CD4-positive, alpha-beta T cell (primary cell): ENCODE results near the gene SNAP23. TPM values are rescaled to one million over a fixed set of nuclear protein-coding genes. Genes with fewer than 3 reads are reported as not detected.

Experiments used
- ATAC-seq: fragments of 200-7000 bp; cut with Tn5 transposase; one replicate; pipeline ENCODE4 v1.10.0; 2022; ENCODE audit warnings: mild to moderate bottlenecking; ENCODE audit not compliant: poor library complexity
- CTCF ChIA-PET: fragments of 350-600 bp; sonication (Branson Sonifier 250); formaldehyde crosslinking; loops from one replicate; lab custom pipeline; 2021; ENCODE audit warnings: antibody characterized with exemption, inconsistent platforms; lab: Charles Lee
- POLR2A ChIA-PET: fragments of 350-600 bp; sonication (Branson Sonifier 250); formaldehyde crosslinking; loops from one replicate; lab custom pipeline; 2021; ENCODE audit warnings: antibody characterized with exemption, inconsistent platforms; lab: Charles Lee
- DNase-seq, 14 experiments: peaks; one replicate each; pipeline ENCODE4 v3.0.0-alpha.2; 2013 to 2020; ENCODE audit warnings: mixed read lengths in 2 of 14
- H3K27ac ChIP-seq, 2 donors: one replicate each; pipeline versions ENCODE4 v1.5.1 to v1.7.0; 2013; ENCODE audit warnings: low read length in 2 of 2, low read depth in 1 of 2, mild to moderate bottlenecking in 1 of 2
- H3K27me3 ChIP-seq, 2 experiments: 1 replicate in 1 of 2; 2 replicates in 1 of 2; pipeline versions ENCODE4 v1.6.1 to v1.7.0; 2013; ENCODE audit warnings: low read length in 2 of 2, control low read depth in 1 of 2, mild to moderate bottlenecking in 1 of 2, moderate library complexity in 1 of 2; ENCODE audit not compliant: insufficient read depth in 2 of 2, control insufficient read depth in 1 of 2
- H3K36me3 ChIP-seq: one replicate; pipeline ENCODE4 v1.6.1; 2013; ENCODE audit warnings: low read length, control low read depth; ENCODE audit not compliant: insufficient read depth
- H3K4me1 ChIP-seq: one replicate; pipeline ENCODE4 v1.6.1; 2013; ENCODE audit warnings: low read length, control low read depth; ENCODE audit not compliant: insufficient read depth
- H3K4me3 ChIP-seq: one replicate; pipeline ENCODE4 v1.5.1; 2013; ENCODE audit warnings: mild to moderate bottlenecking, low read length, moderate library complexity
- H3K9me3 ChIP-seq, 2 experiments: 1 replicate in 1 of 2; 2 replicates in 1 of 2; pipeline versions ENCODE4 v1.6.1 to v1.7.0; 2013; ENCODE audit warnings: low read length in 2 of 2, mild to moderate bottlenecking in 2 of 2, control low read depth in 1 of 2, moderate library complexity in 1 of 2; ENCODE audit not compliant: control insufficient read depth in 1 of 2, insufficient read depth in 1 of 2
- H3K27ac Mint-ChIP-seq: one replicate; pipeline ENCODE4 v1.8.0; 2020; ENCODE audit warnings: mixed read lengths
- H3K27me3 Mint-ChIP-seq: one replicate; pipeline ENCODE4 v1.8.0; 2021; ENCODE audit warnings: mixed read lengths
- H3K36me3 Mint-ChIP-seq: one replicate; pipeline ENCODE4 v1.8.0; 2021; ENCODE audit warnings: low read depth, mixed read lengths
- H3K4me1 Mint-ChIP-seq: one replicate; pipeline ENCODE4 v1.8.0; 2021; ENCODE audit warnings: low read depth, mixed read lengths
- H3K4me3 Mint-ChIP-seq: one replicate; pipeline ENCODE4 v1.8.0; 2020; ENCODE audit warnings: mild to moderate bottlenecking, mixed read lengths
- H3K9me3 Mint-ChIP-seq: one replicate; pipeline ENCODE4 v1.8.0; 2020; ENCODE audit warnings: mixed read lengths
- intact Hi-C, 2 experiments: fragments of 100-400 bp; cut with DNase I in 1 of 2; cut with micrococcal nuclease in 1 of 2; formaldehyde crosslinking; loops; one replicate each; pipeline versions ENCODE4 v1.15.1 to v1.9.0; 2023 to 2025; cut with DNase I, micrococcal nuclease
- total RNA-seq, 174 experiments: library from RNA in 2 of 174; stranded (reverse) in 2 of 174; gene quantifications; one replicate each; pipeline ENCODE4 v1.2.3 and lab custom pipeline; 2021 to 2026
- TF ChIP-seq, protein P1 (sequence below): fragments of 200-600 bp; IDR thresholded peaks from one replicate; pipeline ENCODE4 v1.8.0; 2022; ENCODE audit warnings: antibody characterized with exemption, mild to moderate bottlenecking

Gene SNAP23
- total RNA-seq, 2 experiments from 2014 or later = 37.4 to 40.1 TPM

DNA sequence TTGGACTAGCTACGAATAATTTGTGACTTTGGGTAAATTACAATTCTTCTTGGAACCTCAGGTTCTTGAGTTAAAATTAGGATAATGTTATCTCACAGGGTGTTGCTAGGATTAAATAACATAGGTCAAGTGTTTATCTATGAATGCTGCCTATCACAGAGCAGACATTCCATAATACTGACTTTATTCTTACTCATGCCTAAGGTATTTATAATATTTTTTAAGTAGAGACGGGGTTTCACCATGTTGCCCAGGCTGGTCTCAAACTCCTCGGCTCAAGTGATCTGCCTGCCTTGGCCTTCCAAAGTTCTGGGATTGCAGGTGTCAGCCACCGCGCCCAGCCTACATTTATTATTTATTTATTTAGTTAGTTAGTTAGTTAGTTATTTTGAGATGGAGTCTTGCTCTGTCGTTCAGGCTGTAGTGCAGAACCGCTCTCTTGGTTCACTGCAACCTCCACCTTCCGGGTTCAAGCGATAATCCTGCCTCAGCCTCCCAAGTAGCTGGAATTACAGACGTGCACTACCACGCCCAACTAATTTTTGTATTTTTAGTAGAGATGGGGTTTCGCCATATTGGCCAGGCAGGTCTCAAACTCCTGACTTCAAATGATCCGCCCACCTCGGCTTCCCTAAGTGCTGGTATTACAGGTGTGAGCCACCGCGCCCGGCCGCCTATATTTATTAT is 3.8 kb upstream of the SNAP23 start:
- intact Hi-C loops = loop anchor here (1.0 to 10.0 kb wide), 5 partner anchors 57 to 633 kb away; partner anchors contain the start of genes CDAN1 (in 1 of the 2), HAUS2 (in 1 of the 2), LRRC57 (in 1 of the 2) and VPS39 (in 1 of the 2)

DNA sequence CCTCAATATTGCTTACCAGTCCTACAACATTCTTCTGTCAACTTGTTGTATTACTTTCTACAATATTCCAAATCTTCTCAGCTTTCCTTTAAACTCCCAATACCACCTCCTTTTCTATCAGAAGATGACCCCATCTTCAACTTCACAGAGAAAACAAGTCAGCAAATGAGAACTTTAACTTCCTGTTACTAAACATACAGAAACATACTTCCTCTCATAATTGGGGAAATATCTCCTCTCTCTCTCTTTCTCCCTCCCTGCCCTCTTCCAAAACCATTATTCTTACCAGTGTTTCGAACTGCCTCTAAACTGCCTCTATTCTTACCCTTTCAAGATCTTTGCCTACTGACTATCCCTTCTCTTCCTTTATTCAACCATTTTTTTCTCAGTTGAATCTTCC is 1.8 kb upstream of the SNAP23 start:
- H3K9me3 Mint-ChIP-seq = no peaks in the 10 kb centered on the region
- peaks cover 64% of the 10 kb centered on the region for H3K4me1 Mint-ChIP-seq
- peak overlapping the region; percentile 94 for H3K27ac Mint-ChIP-seq
- intact Hi-C loops = loop anchor here in 1 of 2 experiments (2.0 to 10.0 kb wide), 4 partner anchors 221 to 631 kb away; partner anchors contain the start of genes CDAN1, GANC, TMEM87A and VPS39
- TF ChIP-seq, protein P1, sequence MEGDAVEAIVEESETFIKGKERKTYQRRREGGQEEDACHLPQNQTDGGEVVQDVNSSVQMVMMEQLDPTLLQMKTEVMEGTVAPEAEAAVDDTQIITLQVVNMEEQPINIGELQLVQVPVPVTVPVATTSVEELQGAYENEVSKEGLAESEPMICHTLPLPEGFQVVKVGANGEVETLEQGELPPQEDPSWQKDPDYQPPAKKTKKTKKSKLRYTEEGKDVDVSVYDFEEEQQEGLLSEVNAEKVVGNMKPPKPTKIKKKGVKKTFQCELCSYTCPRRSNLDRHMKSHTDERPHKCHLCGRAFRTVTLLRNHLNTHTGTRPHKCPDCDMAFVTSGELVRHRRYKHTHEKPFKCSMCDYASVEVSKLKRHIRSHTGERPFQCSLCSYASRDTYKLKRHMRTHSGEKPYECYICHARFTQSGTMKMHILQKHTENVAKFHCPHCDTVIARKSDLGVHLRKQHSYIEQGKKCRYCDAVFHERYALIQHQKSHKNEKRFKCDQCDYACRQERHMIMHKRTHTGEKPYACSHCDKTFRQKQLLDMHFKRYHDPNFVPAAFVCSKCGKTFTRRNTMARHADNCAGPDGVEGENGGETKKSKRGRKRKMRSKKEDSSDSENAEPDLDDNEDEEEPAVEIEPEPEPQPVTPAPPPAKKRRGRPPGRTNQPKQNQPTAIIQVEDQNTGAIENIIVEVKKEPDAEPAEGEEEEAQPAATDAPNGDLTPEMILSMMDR = no peak
- CTCF ChIA-PET = no interaction called here
- POLR2A ChIA-PET = interaction anchor here (0.8 to 1.2 kb wide), 2 partner anchors 10 to 592 kb away, joined by 3 to 4 read pairs; no protein-coding TSS in a partner anchor
- ATAC-seq (no peak), DNase-seq (no peak)
- no peaks in the 10 kb centered on the region for H3K27me3 Mint-ChIP-seq
- no peak overlapping the region for H3K4me3 ChIP-seq
- no peak overlapping the region for H3K27ac ChIP-seq
- H3K27me3 ChIP-seq = no peaks in the 10 kb centered on the region
- peaks cover 23% of the 10 kb centered on the region for H3K36me3 Mint-ChIP-seq
- H3K36me3 ChIP-seq = no peaks in the 10 kb centered on the region
- peaks cover 61% of the 10 kb centered on the region for H3K4me1 ChIP-seq
- peak overlapping the region; percentile 82 for H3K4me3 Mint-ChIP-seq
- H3K9me3 ChIP-seq = no peaks in the 10 kb centered on the region

More for the DNA sequence above, 3.8 kb upstream of the SNAP23 start:
- Mint-ChIP-seq H3K4me3 (peak overlapping the region; percentile 100), H3K4me1 (peaks cover 62% of the 10 kb centered on the region), H3K27ac (peak overlapping the region; percentile 99), H3K36me3 (peaks cover 30% of the 10 kb centered on the region), H3K9me3 (no peaks in the 10 kb centered on the region), H3K27me3 (no peaks in the 10 kb centered on the region)
- Histone ChIP-seq H3K4me3 (peak overlapping the region; percentile 81), H3K27ac (peak overlapping the region; percentile 76 to 94), H3K4me1 (peaks cover 55% of the 10 kb centered on the region), H3K9me3 (no peaks in the 10 kb centered on the region), H3K36me3 (no peaks in the 10 kb centered on the region), H3K27me3 (no peaks in the 10 kb centered on the region)
- POLR2A ChIA-PET = interaction anchor here (1.2 to 2.6 kb wide), 11 partner anchors 8 to 218 kb away, joined by 3 to 19 read pairs (median 8); partner anchors contain the start of genes GANC, HAUS2, LRRC57 and STARD9
- CTCF ChIA-PET = interaction anchor here (1.4 to 2.3 kb wide), 2 partner anchors 15 to 20 kb away, joined by 4 to 6 read pairs; no protein-coding TSS in a partner anchor
- ATAC-seq = no peak
- TF ChIP-seq, protein P1 = no peak
- no peak for DNase-seq

DNA sequence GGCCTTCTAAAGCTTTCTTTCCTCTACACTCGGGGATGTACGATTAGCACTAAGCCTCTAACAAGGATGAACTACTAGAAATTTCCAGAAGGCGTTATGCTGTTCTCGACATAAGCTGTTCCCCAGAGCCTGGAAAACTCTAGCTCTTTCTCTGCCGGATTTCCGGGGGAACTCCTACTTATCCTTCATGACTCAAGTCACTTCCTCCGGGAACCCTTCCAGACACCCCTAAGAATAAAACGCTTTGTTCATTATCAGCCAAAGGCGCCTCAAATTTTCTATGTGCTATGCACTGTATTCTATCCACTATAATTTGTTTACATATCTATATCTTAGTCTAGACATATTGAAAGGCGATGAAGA is 455 bp upstream of the SNAP23 start:
- ChIA-PET CTCF (no interaction called here), POLR2A (interaction anchor here (0.6 to 2.1 kb wide), 10 partner anchors 10 to 1329 kb away, joined by 3 to 18 read pairs (median 4); partner anchors contain the start of genes GANC, HAUS2, LRRC57 and MAPKBP1)
- Mint-ChIP-seq H3K4me1 (peaks cover 70% of the 10 kb centered on the region), H3K9me3 (no peaks in the 10 kb centered on the region), H3K36me3 (peaks cover 23% of the 10 kb centered on the region), H3K4me3 (peak overlapping the region; percentile 98), H3K27me3 (no peaks in the 10 kb centered on the region), H3K27ac (peak overlapping the region; percentile 94)
- Histone ChIP-seq H3K27ac (peak overlapping the region; percentile 20 to 64), H3K4me3 (peak overlapping the region; percentile 98), H3K27me3 (no peaks in the 10 kb centered on the region), H3K9me3 (no peaks in the 10 kb centered on the region), H3K36me3 (no peaks in the 10 kb centered on the region), H3K4me1 (peaks cover 52% of the 10 kb centered on the region)
- ATAC-seq = no peak
- peak in 6 of 14 experiments; percentile 9 to 59 (median 24) for DNase-seq
- intact Hi-C loops = loop anchor here (2.0 to 10.0 kb wide), 7 partner anchors 77 to 630 kb away; partner anchors contain the start of genes CDAN1 (in 1 of the 2), GANC (in 1 of the 2), TMEM87A (in 1 of the 2) and VPS39 (in 1 of the 2)
- TF ChIP-seq, protein P1 = no peak
